Measurements from ENCODE around the gene ABHD3.
A peak's percentile ranks its signal among the peaks of the same experiment; 100 is the strongest.
"Not testable (repeated sequence)": the region's sequence is repeated elsewhere in the genome, so short reads cannot be mapped to it uniquely, and the experiment has no call there.

ABHD3 gene

DNA sequence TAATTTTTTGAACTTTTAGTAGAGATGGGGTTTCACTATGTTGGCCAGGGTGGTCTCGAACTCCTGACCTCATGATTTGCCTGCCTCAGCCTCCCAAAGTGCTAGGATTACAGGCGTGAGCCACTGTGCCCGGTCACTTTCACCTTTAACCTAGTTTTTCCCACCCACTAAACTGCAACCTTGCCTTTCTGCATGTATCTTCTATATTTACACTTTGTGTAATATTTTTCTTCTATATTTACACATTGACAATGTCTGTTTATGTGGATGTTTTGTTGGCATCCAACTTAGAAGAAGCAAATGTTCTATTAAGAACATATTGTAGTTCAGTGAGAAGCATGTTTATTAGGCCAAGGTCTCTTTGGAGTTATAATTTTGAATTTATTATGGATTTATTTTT is 65.8 kb downstream of the ABHD3 start:
- no peak for DNase-seq

DNA sequence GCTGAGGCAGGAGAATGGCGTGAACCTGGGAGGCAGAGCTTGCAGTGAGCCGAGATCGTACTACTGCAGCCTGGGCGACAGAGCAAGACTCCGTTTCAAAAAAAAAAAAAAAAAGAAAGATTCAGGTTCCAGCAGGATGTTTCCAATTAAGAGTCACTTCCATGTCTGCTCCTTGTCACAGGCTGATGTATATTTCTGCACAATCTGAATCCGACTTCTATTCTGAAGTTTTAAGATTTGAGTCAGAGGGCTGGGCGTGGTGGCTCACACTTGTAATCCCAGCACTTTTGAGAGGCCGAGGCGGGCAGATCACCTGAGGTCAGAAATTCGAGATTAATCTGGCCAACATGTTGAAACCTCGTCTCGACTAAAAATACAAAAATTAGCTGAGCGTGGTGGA is 67.8 kb downstream of the ABHD3 start:
- no peak for DNase-seq

DNA sequence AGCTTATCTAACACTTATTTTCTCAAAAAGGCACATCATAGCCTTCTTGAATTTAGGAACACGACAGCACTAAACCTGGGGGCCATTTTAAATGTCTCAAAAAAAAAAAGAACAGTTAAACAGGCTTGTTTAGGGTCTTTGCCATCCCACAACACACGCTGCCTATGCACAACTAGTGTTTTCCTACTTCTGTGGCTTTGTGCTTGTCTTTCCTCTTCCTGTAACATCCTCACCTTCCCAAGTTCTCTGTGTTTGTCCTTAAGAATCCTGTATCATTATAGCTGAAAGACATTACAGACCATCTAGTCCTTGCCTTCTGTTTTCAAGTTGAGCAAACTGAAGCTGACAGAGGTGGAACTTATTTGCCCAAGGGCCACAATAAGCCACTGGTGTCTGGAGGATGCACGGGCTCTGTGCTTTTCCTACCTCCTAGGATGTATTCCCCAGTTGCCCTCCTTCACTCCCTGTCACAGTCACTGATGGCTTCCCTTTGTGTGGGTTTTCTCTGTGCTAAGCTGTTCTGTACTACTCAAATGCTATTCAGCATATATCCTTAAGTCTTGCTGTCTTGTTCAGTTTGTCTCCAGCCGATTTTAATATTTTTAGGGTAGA is 69.9 kb downstream of the ABHD3 start:
- no peak for DNase-seq

DNA sequence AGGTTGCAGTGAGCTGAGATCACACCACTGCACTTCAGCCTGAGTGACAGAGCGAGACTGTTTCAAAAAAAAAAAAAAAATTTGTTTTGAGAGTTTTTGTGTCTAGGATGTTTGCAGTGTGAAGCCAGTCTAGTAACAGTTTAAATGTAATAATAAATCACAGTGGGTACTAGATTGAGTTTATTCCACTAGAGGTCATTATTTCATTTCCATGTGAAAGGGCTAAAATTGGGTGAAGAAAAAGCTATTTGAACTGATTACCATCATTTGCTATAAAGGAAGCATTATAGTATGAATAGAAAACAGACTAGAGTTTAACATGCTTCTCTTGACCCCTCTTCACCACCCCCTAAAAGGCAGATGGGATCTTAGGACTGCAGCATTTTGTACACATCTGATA is 72.2 kb downstream of the ABHD3 start:
- no peak for DNase-seq

DNA sequence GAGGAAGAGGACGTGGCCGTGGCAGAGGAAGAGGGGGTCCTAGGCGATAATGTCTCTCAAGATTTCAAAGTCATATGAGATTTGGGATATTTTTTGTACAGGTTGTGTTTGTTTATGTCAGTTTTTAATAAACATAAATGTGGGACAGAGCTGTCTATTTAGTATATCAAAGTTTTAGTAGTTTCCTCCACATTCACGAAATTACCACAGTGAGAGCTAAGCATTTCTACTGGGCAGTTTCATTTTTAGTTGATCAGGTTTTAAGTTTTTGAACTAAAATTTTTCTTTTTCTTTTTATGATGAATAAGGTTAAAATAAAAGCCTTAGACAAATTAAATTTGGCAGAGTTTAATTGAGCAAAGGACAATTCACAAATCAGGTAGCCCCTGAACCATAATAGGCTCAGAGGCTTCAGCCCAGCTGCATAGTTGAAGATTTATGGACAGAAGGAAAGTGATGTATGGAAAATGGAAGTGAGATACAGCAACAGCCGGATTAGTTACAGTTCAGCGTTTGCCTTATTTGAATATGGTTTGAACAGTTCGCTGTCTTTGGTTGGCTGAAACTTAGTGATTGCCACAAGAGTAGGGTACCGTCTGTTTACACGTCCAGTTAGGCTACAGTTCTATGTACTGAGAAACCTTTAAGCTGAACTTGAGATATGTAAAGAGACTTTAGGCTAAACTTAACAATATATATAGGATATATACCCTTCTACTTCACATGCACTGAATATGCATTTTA is 75.3 kb downstream of the ABHD3 start:
- DNase-seq, result no peak

DNA sequence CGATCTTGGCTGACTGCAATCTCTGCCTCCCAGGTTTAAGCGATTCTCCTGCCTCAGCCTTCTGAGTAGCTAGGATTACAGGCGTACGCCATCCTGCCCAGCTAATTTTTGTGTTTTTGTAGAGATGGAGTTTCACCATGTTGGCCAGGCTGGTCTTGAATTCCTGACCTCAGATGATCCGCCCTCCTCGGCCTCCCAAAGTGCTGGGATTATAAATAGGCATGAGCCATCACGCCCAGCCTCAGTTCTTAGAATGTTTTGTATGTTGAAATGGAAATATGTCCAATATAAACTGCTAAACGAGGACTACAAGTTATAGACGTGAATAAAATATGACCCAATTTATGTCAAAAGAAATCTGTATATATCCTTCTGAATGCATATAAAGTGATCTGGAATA is 82.9 kb downstream of the ABHD3 start:
- DNase-seq, result not testable (repeated sequence)

DNA sequence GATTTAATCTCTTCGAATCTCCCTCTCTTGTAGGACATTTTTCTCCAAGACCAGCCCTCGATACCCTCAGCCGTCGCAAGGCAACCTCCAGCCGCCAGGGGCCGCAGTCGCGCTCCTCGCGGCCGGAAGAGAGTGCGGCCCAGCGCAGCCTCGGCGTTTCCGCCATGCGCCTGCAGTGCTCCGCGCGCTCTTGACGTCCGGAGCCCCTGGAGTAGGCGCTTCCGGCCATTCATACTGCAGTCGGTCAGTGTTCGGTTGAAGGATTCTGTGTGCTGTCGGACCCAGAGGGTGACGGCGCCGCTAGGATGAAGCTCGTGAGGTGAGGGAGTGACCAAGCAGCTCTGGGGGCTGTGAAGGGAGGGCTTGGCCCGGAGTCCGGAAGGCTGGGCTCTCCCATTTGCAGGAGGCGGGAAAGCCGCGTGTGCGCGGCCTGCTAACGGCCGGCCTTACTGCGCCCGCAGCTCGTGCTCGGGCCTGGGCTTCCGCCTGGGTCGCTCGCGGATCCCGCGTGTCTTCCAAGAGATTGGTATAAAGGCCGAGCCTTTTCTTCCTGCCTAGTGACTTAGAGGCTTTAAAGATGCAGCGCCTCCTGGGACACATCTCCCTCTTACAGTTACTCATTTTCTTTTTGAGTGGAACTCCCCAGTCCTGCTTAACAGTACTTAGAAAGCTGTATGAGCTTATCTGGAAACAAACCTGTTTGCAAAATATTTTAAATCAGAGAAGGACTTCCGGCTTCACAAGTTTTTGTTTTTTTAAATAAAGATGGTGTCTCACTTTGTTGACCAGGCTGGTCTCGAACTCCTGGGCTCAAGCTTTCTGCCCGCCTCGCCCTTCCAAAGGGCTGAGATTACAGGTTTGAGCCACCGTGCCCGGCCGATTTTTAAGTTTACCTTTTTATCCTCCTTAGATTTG is 92.2 kb downstream of the ABHD3 start, which contains the start of gene SNRPD1:
Gene SNRPD1 (plus strand): TSS at position 190 of the 915 bp plus-strand sequence. CDS start 116 bp downstream, at position 306.
- DNase-seq, result peak; percentile 87

DNA sequence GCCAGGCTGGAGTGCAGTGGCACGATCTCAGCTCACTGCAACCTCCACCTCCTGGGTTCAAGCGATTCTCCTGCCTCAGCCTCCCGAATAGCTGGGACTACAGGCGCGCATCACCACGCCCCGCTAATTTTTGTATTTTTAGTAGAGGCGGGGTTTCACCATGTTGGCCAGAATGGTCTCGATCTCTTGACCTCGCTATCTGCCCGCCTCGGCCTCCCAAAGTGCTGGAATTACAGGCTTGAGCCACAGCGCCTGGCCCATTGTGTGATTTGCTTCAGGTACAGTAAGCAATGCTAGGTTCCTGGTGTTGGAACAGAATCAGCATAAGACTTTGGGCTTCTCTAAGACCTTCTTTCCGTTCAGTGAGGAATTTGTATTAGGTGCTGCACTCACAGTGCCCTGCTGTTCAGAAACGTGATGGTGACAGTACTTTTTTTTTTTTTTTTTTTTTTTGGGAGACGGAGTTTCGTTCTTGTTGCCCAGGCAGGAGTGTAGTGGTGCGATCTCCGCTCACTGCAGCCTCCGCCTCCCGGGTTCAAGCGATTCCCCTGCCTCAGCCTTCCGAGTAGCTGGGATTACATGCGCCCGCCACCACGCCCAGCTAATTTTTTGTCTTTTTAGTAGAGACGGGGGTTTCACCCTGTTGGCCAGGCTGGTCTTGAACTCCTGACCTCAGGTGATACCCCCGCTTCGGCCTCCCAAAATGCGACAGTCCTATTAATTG is 93.0 kb downstream of the ABHD3 start:
- not testable (repeated sequence) for DNase-seq

DNA sequence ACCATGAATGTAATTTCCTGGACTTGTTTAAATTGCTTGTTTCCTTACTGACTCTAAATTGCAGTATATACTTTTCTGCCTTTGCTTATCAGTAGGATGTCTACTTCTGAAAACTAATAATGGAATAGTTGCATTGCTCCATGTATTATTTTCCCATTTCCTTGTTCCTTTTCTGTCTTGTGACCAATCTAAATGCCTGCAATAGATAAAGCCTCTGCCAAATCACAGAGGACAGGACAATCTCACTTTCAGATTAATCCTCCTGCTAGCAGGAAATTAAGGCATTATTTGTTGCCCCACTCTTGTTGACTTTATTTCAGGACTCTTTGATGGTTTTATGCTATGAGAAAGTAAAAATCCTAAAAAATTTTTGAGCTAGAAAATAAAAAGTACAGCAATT is 99.4 kb downstream of the ABHD3 start:
- DNase-seq, result no peak

DNA sequence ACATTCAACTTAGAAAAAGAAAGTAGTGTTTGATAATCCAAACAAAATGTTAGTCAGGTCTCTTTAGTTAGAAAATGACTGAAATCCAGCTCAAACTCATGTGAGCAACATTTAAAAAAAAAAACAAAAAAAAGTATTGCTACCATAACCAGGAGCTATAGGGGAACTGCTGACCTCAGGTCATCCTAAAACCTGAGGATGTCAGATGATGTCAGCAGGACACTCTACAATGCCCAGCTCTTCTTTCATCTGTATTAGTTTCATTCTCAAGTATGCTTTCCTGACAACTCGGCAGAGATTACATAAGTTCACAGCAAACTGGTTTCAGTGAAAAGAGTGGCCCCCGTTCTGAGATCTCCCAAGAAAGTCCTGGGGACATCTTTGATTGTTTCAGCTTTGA is 99.9 kb downstream of the ABHD3 start:
- no peak for DNase-seq

DNA sequence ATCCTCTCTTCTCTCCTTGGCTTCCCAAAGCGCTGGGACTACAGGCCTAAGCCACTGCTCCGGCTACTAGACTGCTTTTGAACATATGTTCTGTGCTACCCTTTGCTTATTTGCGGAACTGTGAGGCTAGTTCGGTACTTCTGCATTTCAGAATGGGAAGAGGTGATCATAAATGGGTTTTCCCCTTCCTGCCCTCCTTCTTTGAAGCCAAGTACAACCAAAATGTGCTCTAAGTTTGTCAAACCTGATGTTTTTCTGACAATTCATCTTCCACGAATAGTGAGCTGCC is 102.3 kb downstream of the ABHD3 start:
- DNase-seq, result no peak
